GM12872 (cell line): ENCODE results near the gene GPLD1.

ENCODE experiments used
- TF ChIP-seq, protein P1 (sequence below): IDR thresholded peaks from 3 replicates; pipeline ENCODE4 v1.5.1; 2011; ENCODE audit warnings: low read depth, mild to moderate bottlenecking, low read length, moderate library complexity; ENCODE audit not compliant: insufficient read depth

The GPLD1 gene

DNA sequence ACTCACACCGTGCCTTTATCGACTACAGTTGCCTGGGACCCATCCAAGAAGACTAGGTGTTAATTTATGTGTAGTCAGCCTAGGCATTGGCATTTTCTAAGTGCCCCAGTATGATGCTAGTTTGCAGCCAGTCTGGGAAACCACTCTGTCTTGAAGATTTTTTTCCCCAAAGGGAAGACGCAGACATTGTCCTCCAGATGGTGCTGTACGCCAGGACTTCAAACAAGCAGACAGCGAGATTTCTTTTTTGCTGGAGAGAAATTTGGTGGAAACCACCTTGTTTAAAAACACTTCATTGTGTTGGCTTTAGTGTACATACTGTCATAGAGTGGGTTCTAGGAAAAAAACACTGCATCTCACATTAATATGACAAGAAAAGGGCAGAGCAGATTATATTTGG, 35.4 kb upstream of the GPLD1 start:
- TF ChIP-seq, protein P1, sequence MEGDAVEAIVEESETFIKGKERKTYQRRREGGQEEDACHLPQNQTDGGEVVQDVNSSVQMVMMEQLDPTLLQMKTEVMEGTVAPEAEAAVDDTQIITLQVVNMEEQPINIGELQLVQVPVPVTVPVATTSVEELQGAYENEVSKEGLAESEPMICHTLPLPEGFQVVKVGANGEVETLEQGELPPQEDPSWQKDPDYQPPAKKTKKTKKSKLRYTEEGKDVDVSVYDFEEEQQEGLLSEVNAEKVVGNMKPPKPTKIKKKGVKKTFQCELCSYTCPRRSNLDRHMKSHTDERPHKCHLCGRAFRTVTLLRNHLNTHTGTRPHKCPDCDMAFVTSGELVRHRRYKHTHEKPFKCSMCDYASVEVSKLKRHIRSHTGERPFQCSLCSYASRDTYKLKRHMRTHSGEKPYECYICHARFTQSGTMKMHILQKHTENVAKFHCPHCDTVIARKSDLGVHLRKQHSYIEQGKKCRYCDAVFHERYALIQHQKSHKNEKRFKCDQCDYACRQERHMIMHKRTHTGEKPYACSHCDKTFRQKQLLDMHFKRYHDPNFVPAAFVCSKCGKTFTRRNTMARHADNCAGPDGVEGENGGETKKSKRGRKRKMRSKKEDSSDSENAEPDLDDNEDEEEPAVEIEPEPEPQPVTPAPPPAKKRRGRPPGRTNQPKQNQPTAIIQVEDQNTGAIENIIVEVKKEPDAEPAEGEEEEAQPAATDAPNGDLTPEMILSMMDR: peak; percentile 70

DNA sequence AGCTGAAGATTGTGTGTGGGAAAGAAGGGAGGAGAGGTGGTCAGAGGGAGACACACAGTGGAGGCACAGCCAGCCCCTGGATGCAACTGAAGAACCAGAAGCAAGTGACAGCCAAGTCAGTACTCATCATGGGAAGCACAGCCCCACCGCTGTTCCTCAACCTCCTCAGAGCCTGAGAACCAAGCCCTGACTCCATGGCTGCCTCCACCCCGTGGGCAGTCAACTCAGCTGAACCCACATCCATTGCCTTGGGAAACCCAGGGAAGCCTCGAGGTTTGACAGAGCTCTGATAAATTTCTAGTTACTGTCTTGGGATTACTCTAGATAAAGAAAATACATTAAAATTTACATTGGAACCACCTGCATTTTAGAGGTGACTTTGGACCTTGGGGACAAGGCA, 35.0 kb upstream of the GPLD1 start:
- TF ChIP-seq, protein P1: no peak

DNA sequence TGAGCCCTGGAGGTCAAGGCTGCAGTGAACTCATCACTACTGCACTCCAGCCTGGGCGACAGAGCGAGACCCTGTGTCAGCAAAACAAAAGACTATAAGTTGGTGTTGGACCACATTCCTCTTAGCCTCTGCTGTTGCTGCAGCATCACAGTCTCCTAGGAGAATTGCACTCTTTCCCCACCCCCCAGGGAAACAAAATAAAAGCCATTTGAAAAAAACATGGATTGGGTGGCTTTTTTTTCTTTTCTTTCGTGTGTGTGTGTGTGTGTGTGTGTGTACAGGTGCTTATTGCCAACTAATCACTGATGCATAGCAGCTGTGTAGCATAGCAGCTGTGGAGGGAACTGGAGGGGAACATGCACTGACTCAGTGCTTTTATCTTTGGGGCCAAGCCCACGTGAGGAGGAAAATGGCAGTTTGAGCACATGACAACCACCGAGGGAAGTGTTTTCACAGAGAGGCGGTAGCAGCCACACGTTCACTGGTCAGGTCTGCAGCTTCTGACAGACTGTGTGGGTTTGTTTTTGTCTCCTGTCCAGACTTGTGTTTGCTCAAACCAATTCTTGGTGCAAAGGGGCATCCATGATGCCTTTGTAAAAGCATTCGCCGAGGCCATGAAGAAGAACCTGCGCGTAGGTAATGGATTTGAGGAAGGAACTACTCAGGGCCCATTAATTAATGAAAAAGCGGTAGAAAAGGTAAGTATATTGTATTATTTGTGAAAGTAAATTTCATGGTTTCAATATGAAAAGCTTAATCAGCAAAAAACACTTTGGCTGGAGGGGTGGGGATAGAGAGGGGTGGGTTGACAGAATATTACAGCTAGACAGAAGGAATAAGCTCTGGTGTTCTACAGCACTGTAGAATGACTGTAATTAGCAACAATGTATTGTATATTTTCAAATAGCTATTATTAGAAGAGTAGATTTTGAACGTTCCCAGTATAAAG, 33.1 kb upstream of the GPLD1 start:
- TF ChIP-seq, protein P1: no peak

DNA sequence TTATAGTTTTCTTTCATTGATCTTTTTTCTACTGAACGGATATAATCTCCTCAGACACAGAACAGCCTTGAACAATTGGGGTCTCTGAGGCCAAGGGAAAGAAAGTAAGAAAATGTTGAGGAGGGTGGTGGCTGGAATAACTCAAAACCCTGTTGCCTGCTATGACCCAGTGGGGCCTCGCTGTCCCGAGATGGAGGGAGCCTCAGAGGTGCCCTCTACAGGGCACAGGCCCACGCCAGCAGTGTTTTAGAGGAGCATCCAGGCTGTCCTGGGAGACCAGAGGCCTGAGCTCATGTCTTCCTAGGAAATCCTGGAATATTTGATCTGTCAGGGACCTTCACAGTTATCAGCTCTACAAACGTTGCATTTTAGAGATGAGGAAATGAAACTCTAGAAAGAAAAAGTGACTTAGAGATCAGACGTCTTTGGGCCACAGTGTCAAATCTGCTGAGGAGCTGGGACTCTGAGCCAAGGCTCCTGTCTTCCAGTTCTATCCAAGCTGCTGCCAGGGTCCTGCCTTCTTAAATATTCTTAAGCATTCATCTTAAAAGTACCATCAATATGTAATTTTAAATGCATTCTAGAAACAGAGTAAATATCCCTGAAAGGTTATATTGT, 31.7 kb upstream of the GPLD1 start:
- TF ChIP-seq, protein P1: peak; percentile 88

DNA sequence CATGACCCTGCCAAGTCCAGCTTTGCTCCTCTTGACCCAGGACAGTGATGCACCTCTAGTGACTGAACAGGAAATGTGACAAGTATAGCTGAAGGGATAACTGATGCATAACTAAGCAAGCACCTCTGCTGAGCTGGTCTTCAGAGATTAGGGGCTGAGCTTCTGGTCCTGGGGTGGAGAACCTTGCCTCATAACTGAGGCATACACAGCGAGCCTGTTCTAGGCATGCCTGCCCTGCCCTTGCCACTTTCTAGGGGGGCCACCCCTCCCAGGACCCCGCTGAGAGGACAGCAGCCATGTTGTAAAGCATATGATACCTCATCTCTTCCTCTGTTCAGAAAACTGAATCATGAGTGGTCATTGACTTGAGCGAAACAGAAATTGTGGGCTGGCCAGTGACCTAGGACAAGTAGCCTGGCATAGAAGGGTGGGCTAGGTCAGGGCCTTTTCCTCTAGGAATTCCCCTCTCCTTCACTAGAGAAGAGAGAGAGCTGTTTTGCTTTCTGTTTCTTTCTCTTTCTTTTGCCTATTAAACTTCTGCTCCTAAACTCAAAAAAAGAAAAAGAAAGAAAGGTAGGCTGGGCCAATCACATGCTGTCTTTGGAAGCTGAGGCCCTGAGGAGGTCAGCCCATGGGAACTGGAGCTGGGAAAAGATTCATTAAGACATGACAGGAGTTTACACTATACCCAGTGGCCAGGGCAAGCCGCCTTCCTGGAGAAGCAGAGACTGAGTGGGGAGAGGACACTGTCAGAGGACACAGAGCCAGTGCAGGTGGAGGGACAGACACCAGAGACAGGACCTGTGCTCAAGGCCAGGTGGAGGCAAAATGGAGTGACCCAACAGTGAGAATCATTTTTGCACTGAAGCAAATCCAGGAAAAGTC, 28.5 kb upstream of the GPLD1 start:
- TF ChIP-seq, protein P1: no peak

DNA sequence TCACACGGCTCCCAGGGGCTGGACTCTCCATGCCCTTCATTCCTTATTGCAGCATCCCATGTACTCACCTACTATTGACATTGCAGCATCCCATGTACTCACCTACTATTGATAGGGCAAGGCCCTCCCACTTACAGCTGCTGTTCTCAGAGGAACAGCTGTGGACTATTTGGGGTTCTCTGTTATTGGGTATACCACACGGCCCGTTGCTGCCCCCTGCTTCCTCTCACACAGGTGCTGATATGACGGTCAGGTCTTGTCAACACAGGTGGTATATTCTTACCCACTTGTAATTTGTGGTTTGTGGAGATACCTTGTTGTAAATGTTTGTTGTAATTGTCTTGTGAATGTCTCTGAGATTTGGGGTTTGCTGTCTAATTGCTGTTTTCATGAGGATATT, 24.2 kb upstream of the GPLD1 start:
- TF ChIP-seq, protein P1: no peak
